Central memory CD4-positive, alpha-beta T cell (primary cell): ENCODE data around the gene ZCCHC18.
"Not testable (repeated sequence)": the region's sequence is repeated elsewhere in the genome, so short reads cannot be mapped to it uniquely, and the experiment has no call there.

ENCODE experiments used
- DNase-seq: peaks from one replicate; pipeline ENCODE4 v3.0.0; 2022
- total RNA-seq, 3 experiments: gene quantifications; one replicate each; lab custom pipeline; 2026; lab: John Stamatoyannopoulos, UW

The ZCCHC18 gene
- total RNA-seq, result 0.21 to 9.0 (median 2.3) reads per million in 3 experiments

DNA sequence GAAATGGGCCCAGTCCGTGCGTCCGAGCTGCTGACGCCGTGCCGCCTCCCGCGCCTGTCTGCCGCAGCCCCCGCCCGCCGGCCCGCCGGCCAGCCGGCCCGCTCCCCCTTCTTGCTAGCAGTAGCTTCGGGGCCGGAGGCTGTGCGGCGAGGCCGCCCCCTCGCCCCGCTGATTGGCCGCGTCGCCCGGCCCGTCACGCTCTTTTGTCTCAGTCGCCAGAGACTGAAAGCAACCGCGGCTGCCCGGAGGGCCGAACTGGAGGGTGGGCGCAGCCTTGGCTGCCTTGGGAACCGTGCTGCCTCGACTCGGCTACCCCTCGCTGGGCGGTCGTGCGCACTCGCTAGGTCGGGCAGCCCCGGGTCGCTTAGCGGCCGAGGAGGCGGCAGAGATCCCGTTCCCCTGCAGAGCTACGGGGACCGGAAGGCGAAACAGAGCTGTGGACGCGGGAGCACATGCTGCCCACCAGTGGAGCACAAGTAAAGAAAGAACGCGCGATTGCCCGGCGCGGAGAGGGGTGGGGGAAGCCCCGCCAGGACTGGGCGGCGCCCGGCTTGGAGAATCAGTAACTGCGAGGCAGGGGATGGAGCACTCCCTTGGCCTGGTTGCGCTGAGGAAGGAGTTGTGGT is at the start of gene ZCCHC18:
ZCCHC18 (plus strand) TSS at position 198 of the 626 bp plus-strand sequence. CDS start 1,589 bp downstream, outside the sequence.
- peak; percentile 38 for DNase-seq

DNA sequence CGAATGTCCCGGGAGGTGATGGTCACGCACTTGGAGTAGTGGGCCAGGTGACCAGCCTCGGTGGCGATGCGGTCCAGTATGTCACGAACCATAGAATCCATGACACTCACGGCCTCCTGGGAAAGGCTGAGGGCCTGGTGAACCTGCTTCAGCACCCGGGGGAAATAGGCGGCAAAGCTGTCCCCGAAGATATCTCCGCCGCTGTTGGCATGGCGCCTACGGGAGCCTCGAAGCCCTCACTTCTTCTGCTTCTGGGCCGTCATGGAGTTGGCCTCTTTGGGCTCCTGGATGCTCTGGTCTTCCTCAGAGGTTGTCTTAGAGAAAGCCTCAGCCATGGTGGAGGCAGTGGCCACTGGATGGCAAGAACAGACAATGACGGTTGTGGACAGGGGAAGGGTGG is 49.7 kb upstream of the ZCCHC18 start:
- not testable (repeated sequence) for DNase-seq

DNA sequence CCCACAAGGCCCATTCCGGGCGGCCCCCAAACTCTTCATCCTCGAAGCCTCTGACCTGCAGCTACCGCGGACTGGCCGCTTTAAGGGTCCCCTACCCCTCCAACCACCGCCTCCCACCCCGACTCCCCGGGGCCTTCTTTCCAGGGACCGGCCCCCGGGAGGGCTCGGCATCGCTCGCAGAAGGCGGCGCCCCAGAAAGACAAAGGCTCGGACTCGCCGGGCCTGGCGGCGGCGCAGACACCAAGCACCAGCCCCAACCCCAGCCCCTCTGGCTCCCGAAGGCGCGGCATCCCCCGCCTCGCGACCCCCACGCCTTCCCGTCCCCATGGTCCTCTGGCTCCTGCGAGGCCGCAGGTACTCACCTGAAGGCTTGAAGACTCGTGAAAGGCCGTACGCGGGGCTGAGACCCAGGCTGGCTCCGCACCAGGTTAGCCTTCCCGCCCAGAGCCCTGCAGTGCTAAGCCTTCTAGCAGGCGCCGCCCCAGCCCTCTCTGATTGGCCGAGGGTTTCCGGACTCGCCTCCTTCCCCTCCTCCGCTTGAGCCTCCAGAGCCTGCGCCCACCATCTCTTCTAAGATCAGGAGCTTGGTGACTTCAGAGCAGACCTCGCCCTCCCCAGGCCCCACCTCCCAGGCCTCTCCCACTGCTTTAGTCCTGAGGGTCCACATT is 36.4 kb upstream of the ZCCHC18 start, which contains the start of gene TMSB15C:
TMSB15C (minus strand) TSS at position 459 of the 668 bp plus-strand sequence.
- not testable (repeated sequence) for DNase-seq

DNA sequence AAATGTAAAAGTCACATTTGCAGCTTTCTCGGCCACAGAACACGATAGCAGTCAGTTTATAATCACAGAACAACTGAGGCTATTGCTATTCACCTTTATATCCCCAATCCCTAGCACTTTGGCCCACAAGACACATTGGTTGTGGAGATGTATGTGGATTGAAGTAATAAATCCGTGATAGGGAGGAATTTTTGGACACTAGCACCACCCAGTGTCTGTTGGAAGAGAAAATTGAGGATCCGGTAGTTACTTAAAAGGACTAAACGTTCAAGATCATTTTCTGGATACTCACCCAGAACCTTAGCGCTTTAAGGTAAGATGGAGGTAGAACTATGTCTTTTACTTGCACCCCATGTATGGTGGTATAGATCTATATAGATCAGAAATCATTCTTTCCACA is 34.5 kb upstream of the ZCCHC18 start:
- not testable (repeated sequence) for DNase-seq

DNA sequence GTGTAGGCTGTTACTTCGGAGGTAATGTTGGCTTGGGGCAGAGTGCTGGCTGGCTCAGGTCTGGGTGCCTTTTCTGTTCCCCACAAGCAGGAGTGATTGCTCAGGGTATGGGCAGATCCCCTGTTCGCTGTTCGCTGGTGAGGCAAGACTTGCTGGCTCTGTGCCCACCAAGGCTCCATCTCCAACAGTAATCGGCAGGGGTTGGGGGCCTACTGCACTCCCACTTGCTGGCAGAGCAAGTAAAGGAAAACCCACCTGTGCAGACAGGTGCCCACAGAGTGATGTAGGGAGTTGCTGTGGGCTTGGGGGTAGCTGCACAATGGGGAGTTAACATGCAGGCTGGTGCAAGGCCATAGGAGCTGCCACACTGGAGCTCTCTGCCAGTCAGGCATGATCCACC is 28.3 kb upstream of the ZCCHC18 start:
- no peak for DNase-seq

DNA sequence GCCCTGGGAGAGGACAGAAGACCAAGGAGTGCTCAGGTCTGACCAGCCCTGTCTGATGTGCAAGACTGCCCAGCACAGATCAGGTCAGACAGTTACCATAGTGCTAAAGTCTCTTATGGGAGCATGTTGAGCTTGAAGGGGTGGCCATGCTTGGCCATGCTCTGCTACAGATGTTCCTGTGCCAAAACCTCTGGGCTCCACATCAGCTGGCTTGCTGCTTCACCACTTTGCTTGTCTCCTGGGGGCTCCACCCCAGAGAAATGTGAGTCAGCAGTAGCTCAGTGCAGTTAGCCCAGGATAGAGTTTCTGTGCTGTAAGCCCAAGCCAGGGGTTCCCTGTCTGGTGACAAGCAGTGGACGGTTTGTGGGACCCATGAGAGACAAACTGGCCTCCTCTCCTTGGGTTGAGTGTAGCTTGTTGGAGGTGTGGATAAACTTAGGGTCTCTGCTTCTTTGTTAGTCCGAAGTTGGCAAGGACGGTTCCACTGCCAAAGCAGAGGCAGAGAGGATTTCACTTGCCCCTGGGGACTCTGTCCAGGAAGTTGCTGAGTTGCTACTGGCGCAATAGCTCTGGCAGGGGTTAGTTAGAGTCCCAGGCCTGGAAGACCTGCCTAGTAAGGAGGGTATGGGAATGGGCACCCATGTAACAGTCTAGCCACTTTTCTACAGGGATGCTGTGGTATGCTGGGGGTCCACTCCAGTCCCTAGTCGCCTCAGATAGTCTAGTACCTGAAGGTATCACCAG is 27.6 kb upstream of the ZCCHC18 start:
- DNase-seq, result no peak

DNA sequence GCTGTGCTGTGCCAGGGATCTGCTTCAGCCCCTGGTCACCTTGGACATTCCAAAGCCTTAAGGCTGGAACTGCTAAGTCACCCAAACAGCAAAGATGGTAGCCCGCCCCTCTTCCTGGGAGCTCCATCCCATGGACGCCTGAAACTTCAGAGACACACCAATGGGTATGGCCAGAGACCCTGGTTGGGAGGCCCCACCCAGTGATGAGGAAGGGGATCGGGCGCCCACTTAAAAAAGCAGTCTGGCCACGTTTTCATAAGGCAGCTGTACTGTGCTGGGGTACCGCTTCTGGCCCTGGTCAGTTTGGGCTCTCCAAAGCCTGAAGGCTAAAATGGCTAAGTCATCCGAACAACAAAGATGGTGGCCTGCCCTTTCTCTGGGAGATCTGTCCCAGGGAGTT is 26.8 kb upstream of the ZCCHC18 start:
- DNase-seq, result no peak

DNA sequence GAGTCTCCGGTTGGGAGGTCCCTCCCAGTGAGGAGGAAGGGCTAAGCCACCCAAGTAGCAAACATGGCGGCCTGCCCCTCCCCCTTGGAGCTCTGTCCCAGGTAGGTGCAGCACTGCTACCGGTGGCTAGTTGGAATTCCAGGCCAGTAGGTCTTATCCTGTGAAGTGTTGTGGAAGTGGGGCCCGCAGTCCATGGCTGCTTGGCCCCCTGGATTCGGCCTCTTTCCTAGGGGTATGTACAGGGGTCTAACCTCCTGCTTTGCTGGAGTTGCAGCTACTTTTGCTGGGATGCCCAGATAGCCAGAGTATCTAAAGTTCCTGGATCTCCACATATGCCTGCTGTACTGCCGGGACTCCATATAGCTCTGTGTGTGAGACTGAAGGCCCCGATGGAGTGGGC is 26.4 kb upstream of the ZCCHC18 start:
- no peak for DNase-seq

DNA sequence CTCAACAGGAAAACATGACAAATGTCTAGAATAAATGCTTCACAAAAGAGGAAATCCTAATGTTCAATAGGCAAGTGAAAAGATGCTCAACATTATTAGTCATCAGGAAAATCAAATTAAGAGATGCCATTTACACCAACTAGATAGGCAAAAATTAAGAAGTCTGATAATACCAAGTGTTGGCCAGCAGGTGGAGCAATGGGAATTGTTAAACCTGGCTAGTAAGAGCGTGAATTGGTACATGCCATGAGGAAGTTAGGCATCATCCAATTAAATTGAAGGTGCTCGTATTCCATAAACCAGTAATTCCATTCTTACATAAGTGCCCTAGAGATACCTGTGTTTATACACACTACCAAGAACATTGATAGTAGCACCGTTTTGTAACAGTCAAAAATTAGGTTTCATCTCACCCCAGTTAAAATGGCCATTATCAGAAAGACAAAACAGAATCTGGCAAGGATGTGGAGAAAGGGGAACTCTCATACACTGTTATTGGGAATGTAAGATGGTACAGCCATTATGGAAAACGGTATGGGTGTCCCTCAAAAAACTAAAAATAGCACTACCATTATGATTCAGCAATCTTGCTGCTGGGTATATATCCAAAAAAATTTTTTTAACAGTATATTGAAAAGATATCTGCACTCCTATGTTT is 14.0 kb upstream of the ZCCHC18 start:
- peak; percentile 49 for DNase-seq

DNA sequence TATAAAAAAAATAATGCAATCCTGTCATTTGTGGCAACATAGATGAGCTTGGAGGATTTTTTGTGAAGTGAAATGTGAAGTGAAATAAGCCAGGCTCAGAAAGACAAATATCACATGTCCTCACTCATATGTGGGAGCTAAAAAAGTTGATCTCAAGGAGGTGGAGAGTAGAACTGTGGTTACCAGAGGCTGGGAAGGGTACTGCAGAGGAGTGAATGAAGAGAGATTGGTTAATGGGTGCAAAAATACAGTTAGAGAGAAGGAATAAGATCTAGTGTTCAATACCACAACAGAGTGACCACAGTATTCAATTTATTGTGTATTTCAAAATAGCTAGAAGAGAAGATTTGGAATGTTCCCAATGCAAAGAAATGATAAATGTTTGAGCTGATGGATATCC is 13.4 kb upstream of the ZCCHC18 start:
- DNase-seq, result no peak

DNA sequence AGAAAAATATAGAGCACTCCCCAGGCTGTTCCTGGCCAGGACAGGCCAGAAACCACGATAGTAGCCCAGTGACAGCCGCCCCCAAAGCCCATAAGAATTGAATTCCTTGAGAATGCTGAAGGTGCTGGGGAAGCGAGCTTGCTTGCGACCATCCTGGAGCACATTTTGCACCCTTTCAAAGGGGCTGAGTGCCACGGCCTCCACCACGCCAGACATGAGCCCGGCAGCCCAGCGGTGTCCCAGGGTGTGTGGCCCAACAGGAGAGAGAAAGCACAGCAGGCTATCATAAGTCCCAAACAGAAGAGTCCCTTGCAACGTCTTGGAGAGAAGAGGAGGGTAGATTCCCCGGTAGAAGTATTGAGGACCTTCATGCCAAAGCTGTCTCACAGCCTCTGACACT is 7.6 kb upstream of the ZCCHC18 start:
- no peak for DNase-seq

DNA sequence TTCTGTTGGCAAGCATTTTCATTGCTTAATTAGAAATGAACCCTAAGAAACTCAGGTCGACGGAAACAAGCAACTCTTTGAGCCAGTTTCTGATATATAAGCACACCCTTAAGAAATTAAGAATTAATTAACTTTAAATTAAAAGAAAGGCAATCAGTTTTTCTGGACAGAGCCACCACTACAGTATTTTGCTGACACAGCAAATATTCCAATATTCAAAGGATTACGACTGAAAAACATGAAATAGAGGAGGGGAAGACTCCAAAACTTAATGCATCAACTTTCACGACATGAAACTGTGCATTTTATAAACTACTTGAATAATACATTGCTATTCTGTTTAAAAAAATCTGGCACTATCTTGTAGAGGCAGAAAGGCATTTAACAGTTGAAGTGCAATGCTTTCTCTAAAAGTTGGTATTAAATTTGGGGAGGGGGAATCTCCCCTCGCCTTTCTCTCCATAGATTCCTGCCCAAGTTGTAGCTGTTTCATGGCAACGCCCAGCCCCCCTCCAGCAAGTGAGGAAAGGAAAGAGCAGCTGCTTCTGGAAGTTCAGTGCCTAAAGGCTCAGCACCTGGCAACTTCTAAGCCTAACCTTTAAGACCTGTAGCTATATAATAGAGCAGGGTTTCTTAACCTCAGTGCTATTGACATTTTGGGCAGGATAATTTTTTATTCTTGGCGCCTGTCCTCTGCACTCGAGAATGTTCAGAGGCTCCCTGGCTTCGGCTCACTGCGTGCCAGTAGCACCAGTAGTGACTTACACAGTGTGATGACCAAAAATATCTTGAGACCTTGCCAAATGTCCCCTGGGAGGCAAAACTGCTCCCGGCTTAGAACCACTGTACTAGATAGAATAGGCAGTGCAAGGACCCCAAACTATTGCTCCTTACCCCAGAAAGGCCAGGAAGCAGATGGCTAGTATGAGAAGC is 6.7 kb upstream of the ZCCHC18 start:
- DNase-seq, result no peak

DNA sequence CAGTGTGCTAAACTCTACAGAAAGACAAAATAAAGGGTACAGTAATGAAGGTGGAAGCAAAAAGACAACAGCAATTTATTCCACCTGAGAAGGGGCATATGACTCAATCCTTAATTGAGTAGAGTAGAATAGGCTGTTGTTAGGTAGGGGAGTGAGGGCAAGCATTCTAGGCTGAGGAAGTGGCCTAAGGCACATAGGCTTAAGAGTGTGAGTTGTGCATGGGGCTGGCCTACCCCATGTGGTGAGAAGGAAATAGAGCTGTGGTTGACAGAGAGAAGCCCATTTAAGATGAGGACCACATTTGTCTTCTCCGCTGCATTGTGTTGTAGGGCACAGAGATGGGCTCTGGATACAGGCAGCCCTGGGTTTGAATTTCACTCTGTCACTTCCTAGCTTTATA is 3.4 kb upstream of the ZCCHC18 start:
- no peak for DNase-seq

DNA sequence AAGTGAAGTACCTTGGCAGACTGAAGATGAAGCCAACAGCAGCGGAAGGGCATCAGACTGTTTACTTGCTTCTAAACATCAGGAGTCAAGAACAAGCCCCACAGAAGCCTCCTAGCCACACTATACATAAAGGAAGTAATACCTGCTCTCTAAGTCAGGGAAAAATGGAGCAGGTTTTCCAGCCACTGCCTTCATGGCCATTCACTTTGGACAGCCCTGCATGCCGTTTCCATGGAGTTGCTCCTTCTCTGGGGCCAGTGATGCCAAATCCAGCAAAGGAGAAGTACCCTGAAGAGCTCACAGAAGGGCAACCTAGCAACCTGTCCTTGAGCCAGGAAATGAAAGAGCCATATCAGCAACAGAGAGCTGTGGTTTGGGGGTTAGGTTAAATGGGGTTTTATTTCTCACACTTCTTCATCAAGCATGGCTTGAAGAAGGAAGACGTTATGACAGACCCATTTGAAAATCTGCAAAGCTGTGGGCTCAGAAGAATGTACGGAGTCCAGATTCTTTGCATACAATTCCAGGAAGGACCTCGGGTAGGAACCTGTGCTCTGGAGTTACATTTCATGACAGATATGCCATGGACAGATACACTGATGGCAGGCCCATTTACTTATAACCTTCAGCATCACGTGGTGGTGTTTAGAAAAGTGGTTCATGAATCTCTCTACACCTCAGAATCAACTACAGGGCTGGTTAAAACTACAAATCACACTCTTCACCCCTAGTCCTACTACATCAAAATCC is 1.7 kb upstream of the ZCCHC18 start:
- peak; percentile 55 for DNase-seq

DNA sequence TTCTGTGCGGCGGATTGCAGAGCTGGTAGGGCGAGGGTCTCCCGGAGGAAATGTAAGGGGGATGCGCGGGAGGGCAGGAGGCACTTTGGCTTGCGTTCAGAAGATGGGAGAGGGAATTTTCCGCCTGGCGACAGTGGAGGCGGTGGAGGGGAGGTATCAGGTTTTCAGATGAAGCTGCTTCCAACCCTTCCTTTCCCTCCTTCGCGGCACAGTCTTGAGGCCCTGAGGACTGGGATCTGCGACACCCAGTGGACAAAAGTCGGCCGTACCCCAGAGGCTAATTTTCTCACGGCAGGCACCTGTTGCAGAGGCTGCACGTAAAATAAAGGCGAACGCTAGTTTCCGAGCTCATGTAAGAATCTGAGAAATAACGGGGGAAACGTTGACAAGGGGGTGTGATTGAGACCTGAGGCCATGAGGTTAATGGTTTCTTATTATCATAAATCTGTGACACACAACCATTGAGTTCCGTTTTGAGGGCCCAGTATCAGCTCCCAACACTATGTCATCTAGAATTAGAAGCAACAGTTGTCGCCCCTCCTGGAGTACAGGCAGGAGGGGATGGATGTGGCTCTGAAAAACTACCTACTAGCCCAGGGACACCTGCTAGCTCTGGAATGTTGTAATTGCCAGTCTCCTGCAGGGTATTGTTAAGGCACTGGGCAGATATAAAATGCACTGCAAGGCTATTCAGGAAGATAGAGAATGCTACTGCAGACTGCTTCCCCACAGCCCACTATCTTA is 1.1 kb downstream of the ZCCHC18 start:
- DNase-seq, result peak; percentile 47

DNA sequence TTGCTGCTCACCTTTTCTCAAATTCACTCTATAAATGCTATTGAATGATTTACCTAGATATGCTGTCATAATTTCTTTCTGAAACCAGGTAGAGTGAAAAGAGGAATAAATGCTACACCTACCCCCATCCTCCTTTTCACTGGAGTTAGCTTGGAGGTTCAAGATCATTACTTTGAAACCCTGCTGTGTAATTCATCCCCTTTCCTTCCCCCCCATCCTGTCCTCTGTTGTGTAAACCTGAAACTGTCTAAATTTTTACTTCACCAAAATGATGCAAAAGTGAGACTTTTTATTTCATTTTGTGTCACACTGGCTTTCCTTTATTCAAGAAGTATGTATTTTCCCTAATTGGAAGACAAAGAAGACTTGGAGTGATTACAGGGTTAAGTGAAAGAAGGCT is 5.4 kb downstream of the ZCCHC18 start:
- no peak for DNase-seq

DNA sequence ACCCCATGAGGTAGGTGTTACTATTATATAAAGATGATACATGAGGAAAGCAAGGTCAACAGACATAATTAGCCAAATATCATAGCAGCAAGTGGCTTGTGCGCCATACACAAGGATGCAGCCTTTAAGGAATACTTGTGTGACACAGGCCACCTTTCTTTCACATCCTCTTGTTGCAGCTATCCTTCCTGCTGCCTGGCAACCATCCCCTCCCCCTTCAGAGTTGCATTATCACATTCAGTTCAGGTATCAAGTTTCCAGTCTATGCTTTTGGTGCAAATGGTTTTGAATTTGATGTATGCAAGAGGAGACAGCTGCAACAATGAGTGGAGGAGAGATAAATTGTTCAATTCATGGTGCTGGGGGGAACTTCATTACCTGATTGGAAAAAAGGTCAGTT is 6.4 kb downstream of the ZCCHC18 start:
- no peak for DNase-seq

DNA sequence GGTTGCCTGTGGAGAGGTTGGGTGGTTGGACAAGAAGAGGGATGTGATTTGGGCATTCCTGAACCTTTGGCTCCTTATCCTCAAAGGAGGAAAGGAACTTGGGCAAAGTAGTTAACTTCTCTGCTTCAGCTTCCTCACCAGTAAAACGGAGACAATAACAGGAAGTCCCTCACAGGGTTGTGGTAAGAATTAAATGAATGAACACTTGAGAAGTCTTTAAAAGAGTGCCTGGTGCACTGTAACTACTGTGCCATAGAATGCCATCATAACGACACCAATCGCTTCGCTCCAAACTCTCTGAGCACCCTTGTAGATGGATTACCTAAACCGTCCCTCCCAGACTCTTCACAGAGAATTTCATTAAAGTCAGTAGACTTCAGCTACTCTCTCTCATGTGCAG is 10.5 kb downstream of the ZCCHC18 start:
- no peak for DNase-seq

DNA sequence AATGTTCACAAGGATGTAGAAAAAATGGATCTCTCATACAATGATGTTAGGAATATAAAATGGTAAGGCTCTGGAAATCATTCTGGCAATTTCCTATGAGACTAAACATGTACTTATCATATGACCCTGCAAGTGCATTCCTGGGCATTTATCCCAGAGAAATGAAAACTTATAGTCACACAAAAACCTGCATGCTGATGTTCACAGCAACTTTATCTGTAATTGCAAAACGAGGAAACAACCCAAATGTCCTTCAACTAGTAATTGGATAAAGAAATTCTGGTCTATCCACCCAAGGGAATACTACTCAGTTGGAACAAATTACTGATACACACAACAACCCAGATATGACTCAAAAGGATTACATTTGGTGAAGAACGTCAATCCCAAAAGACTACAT is 14.5 kb downstream of the ZCCHC18 start:
- DNase-seq, result no peak

DNA sequence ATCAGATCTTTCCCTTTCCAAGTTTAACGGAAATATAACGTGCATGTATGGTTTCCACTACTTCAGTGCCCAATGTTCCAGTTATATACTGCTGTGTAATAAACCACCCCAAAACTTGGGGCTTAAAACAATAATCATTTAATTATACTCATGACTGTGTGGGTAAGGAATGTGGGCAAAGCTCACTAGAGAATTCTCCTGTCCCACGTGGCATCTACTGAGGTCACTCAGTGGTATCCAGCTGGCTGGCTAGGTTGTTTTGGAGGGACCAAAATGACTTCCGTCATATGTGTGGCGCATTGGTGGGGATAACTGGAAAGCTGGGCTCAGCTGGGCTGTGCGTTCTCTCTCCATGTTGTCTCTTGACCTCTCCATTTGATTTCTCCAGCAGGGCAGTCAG is 18.5 kb downstream of the ZCCHC18 start:
- DNase-seq, result no peak
